HL-60/S4 treated with retinoic acid at 250 ng/mL for 4 days and 3 days (cell line): ENCODE results near the gene MDGA2.
"Not testable (repeated sequence)": the region's sequence is repeated elsewhere in the genome, so short reads cannot be mapped to it uniquely, and the experiment has no call there.

Experiments
- in situ Hi-C: fragments of 300-500 bp; cut with MboI; formaldehyde crosslinking; loops from 2 replicates; pipeline ENCODE4 v1.7.0; 2022; ENCODE audit warnings: low sequenced_read_pairs

The MDGA2 gene

GRCh38 chr14:46985529-46986380 is 689.6 kb downstream of the MDGA2 start:
- in situ Hi-C loops: no loop called here

- in situ Hi-C loops: no loop called here
These were observed 702.1 kb downstream of the MDGA2 start for GRCh38 chr14:46973295-46973694.

GRCh38 chr14:46964378-46964777 is 711.0 kb downstream of the MDGA2 start:
- in situ Hi-C loops: no loop called here

- in situ Hi-C loops: no loop called here
These were observed 724.3 kb downstream of the MDGA2 start for GRCh38 chr14:46951103-46951502.

- in situ Hi-C loops: no loop called here
These were observed 734.8 kb downstream of the MDGA2 start for GRCh38 chr14:46940611-46941010.

- in situ Hi-C loops: no loop called here
These were observed 754.9 kb downstream of the MDGA2 start for GRCh38 chr14:46920542-46920941.

GRCh38 chr14:46915539-46915938 is 759.9 kb downstream of the MDGA2 start:
- in situ Hi-C loops: not testable (repeated sequence)

- in situ Hi-C loops: no loop called here
These were observed 772.6 kb downstream of the MDGA2 start for GRCh38 chr14:46902837-46903236.

GRCh38 chr14:46894476-46894875 is 780.9 kb downstream of the MDGA2 start:
- in situ Hi-C loops: no loop called here

- in situ Hi-C loops: no loop called here
These were observed 788.3 kb downstream of the MDGA2 start for GRCh38 chr14:46887144-46887543.

- in situ Hi-C loops: no loop called here
These were observed 789.8 kb downstream of the MDGA2 start for GRCh38 chr14:46885566-46885965.

GRCh38 chr14:46861753-46862152 is 813.7 kb downstream of the MDGA2 start:
- in situ Hi-C loops: no loop called here

- in situ Hi-C loops: no loop called here
These were observed 834.3 kb downstream of the MDGA2 start for GRCh38 chr14:46840944-46841720.

GRCh38 chr14:46820291-46820690 is 855.1 kb downstream of the MDGA2 start:
- in situ Hi-C loops: no loop called here

GRCh38 chr14:46819117-46819516 is 856.3 kb downstream of the MDGA2 start:
- in situ Hi-C loops: no loop called here

- in situ Hi-C loops: no loop called here
These were observed 857.3 kb downstream of the MDGA2 start for GRCh38 chr14:46818147-46818546.

- in situ Hi-C loops: no loop called here
These were observed 882.3 kb downstream of the MDGA2 start for GRCh38 chr14:46793144-46793543.
